Right lobe of liver (tissue), 6 donors: ENCODE measurements around the gene DENND4A. TPM values are rescaled to one million over a fixed set of nuclear protein-coding genes. Genes with fewer than 3 reads are reported as not detected.

Experiments used
- ATAC-seq, 4 donors: fragments of 200-7000 bp; cut with Tn5 transposase; one replicate each; pipeline ENCODE4 v1.9.1; 2020; ENCODE audit warnings: mild to moderate bottlenecking in 4 of 4, moderate library complexity in 4 of 4
- DNase-seq, 3 donors: peaks; one replicate each; pipeline ENCODE4 v3.0.0-alpha.2; 2020
- H3K27ac ChIP-seq, 3 donors: fragments of 200-600 bp; one replicate each; pipeline ENCODE4 v1.8.0; 2022
- H3K27me3 ChIP-seq, 2 donors: fragments of 200-600 bp; one replicate each; pipeline ENCODE4 v1.8.0; 2022
- H3K36me3 ChIP-seq, 4 donors: fragments of 200-600 bp; sonication (generic) in 1 of 4; one replicate each; pipeline versions ENCODE4 v1.5.1 to v1.8.0; 2017 to 2022; ENCODE audit warnings: control low read depth in 1 of 4
- H3K4me1 ChIP-seq, 4 donors: fragments of 200-600 bp; sonication (generic) in 1 of 4; one replicate each; pipeline versions ENCODE4 v1.5.1 to v1.8.0; 2017 to 2022; ENCODE audit warnings: control low read depth in 1 of 4
- H3K4me3 ChIP-seq, 3 donors: fragments of 200-600 bp; one replicate each; pipeline ENCODE4 v1.8.0; 2022
- H3K9me3 ChIP-seq, 4 donors: fragments of 200-600 bp; sonication (generic) in 1 of 4; one replicate each; pipeline versions ENCODE4 v1.5.1 to v1.8.0; 2017 to 2022; ENCODE audit warnings: control low read depth in 1 of 4
- CTCF ChIP-seq, 4 donors: fragments of 200-600 bp in 3 of 4; fragments of 450-650 bp in 1 of 4; IDR thresholded peaks; one replicate each; pipeline versions ENCODE4 v1.5.1 to v1.8.0; 2016 to 2022; ENCODE audit warnings: antibody characterized with exemption in 4 of 4, mild to moderate bottlenecking in 2 of 4
- POLR2A ChIP-seq: fragments of 450-650 bp; IDR thresholded peaks from one replicate; pipeline ENCODE4 v1.6.1; 2017; ENCODE audit warnings: antibody characterized with exemption, mild to moderate bottlenecking
- WGBS: methylation state at CpG from one replicate; pipeline ENCODE4 v1.1.6; 2018; ENCODE audit warnings: low coverage, low lambda C conversion rate; ENCODE audit not compliant: insufficient coverage; ENCODE audit errors: missing lambda C conversion rate; 5-methylcytosine and 5-hydroxymethylcytosine counted together
- intact Hi-C, 2 donors: fragments of 100-400 bp; cut with DNase I; formaldehyde crosslinking; loops; one replicate each; pipeline versions ENCODE4 v1.11.2 to v1.14.1; 2022
- total RNA-seq, 6 experiments: library from RNA; depleted of rRNA in 2 of 6; stranded (reverse); fragments of >200 nt in 2 of 6; fragmentation: NEBNext Ultra II Directional in 3 of 6; extraction: Animal tissue kit (Norgen Biotek cat#: 25700) in 3 of 6; gene quantifications; one replicate each; pipeline versions ENCODE4 v1.1.0 to v1.2.4, GENCODE V29; 2016 to 2023
- donor health status: DM: no; HTN: yes; CAD: no.
- donor health status: DM: no; HTN: no; CAD: no.
- donor health status: DM: no; HTN: no; CAD: no.
- donor health status: DM: no; HTN: yes; CAD: no.
- donor health status: DM: no; HTN: yes; CAD: no.

Gene DENND4A
- total RNA-seq, 6 experiments from 2014 or later, result 12.7 to 32.4 (median 21.5) TPM

GRCh38 chr15:65790694-65791334 is 1.3 kb downstream of the DENND4A start:
- H3K4me3 ChIP-seq, result peak overlapping the region; percentile 71 to 78 (median 77)
- WGBS, result 3% methylated on average over 14 of the region's 14 CpGs
- H3K27me3 ChIP-seq, result no peaks in the 10 kb centered on the region
- DNase-seq (no peak), ATAC-seq (no peak)
- no peaks in the 10 kb centered on the region for H3K9me3 ChIP-seq
- TF ChIP-seq POLR2A (no peak), CTCF (IDR thresholded peaks at IDR 0.05) (no peak)
- intact Hi-C loops, result no loop called here
- no peaks in the 10 kb centered on the region for H3K36me3 ChIP-seq
- H3K4me1 ChIP-seq, result peaks cover 0 to 40% (median 11%) of the 10 kb centered on the region in 4 donors
- peak overlapping the region; percentile 98 to 99 (median 98) for H3K27ac ChIP-seq

GRCh38 chr15:65789759-65790425 is 2.2 kb downstream of the DENND4A start:
- WGBS, result 60% methylated on average over 10 of the region's 10 CpGs
- no peak for ATAC-seq
- Histone ChIP-seq H3K4me1 (peaks cover 0 to 43% (median 11%) of the 10 kb centered on the region in 4 donors), H3K27ac (peak overlapping the region; percentile 98 to 99 (median 98)), H3K27me3 (no peaks in the 10 kb centered on the region), H3K4me3 (peak overlapping the region; percentile 71 to 78 (median 77)), H3K9me3 (no peaks in the 10 kb centered on the region), H3K36me3 (no peaks in the 10 kb centered on the region)
- intact Hi-C loops, result no loop called here
- TF ChIP-seq CTCF (IDR thresholded peaks at IDR 0.05), result no peak
- no peak for TF ChIP-seq POLR2A
- DNase-seq, result no peak

- peaks cover 0 to 44% (median 12%) of the 10 kb centered on the region in 4 donors for H3K4me1 ChIP-seq
Measured at GRCh38 chr15:65789105-65789504, 3.0 kb downstream of the DENND4A start.

GRCh38 chr15:65787260-65787659 is 4.8 kb downstream of the DENND4A start:
- no peak for TF ChIP-seq POLR2A
- TF ChIP-seq CTCF (IDR thresholded peaks at IDR 0.05), result no peak
- DNase-seq (no peak), ATAC-seq (no peak)
- intact Hi-C loops, result no loop called here
- no peaks in the 10 kb centered on the region for H3K36me3 ChIP-seq
- no peaks in the 10 kb centered on the region for H3K27me3 ChIP-seq
- WGBS, result 11% methylated on average over 2 of the region's 2 CpGs
- peak overlapping the region; percentile 45 to 98 (median 73) for H3K27ac ChIP-seq
- H3K4me3 ChIP-seq, result no peak overlapping the region
- H3K4me1 ChIP-seq, result peaks cover 0 to 50% (median 18%) of the 10 kb centered on the region in 4 donors
- no peaks in the 10 kb centered on the region for H3K9me3 ChIP-seq

More at GRCh38 chr15:65789105-65789504, 3.0 kb downstream of the DENND4A start:
- Histone ChIP-seq H3K4me3 (no peak overlapping the region), H3K9me3 (no peaks in the 10 kb centered on the region), H3K27ac (peak overlapping the region in 2 of 3 donors; percentile 98), H3K27me3 (no peaks in the 10 kb centered on the region), H3K36me3 (no peaks in the 10 kb centered on the region)
- WGBS, result 93% methylated on average over 3 of the region's 3 CpGs
- ATAC-seq (no peak), DNase-seq (no peak)
- intact Hi-C loops, result no loop called here
- TF ChIP-seq POLR2A (no peak), CTCF (IDR thresholded peaks at IDR 0.05) (no peak)
